Measurements from ENCODE around the gene FRZB.

Gene FRZB

GRCh38 chr2:182907081-182907830 lies 40.8 kb upstream of the FRZB start:
- Histone ChIP-seq H2BK5ac (ENCODE audit: low read length) (no peak overlapping the region), H2BK120ac (ENCODE audit: low read depth, low read length) (no peak overlapping the region), H3K14ac (ENCODE audit: low read length) (no peak overlapping the region), H3K27me3 (ENCODE audit: control insufficient read depth in 3 of 3, insufficient read depth in 3 of 3, low read depth in 1 of 3, low read length in 3 of 3) (no peaks in the 10 kb centered on the region), H3K4me2 (ENCODE audit: insufficient read depth, low read length, poor library complexity, severe bottlenecking) (no peak overlapping the region), H2BK12ac (ENCODE audit: low read length) (no peak overlapping the region), H2AFZ (ENCODE audit: low read length) (no peak overlapping the region), H3K4me1 (ENCODE audit: control insufficient read depth in 2 of 2, insufficient read depth in 1 of 2, low read depth in 1 of 2, low read length in 2 of 2) (peaks cover 3 to 7% of the 10 kb centered on the region in 2 donors), H3K4me3 (ENCODE audit: low read length in 2 of 2) (no peak overlapping the region), H3K36me3 (replicated peaks in 1 of 2; ENCODE audit: control insufficient read depth in 2 of 2, insufficient read depth in 2 of 2, low read length in 2 of 2) (peaks cover 6 to 15% of the 10 kb centered on the region in 2 donors), H4K8ac (ENCODE audit: low read depth, low read length) (no peak overlapping the region), H3K4ac (ENCODE audit: low read length) (no peak overlapping the region), H3K79me1 (ENCODE audit: low read depth, low read length) (no peaks in the 10 kb centered on the region), H3K9me3 (replicated peaks in 1 of 2; ENCODE audit: control insufficient read depth in 2 of 2, insufficient read depth in 1 of 2, low read depth in 1 of 2, low read length in 2 of 2) (no peaks in the 10 kb centered on the region), H3K18ac (ENCODE audit: low read length) (no peak overlapping the region), H3K9ac (ENCODE audit: low read depth, low read length, poor library complexity) (no peak overlapping the region), H2AK5ac (ENCODE audit: low read depth, low read length) (no peak overlapping the region), H3K23ac (ENCODE audit: low read depth, low read length, poor library complexity) (no peak overlapping the region), H4K91ac (ENCODE audit: low read depth, low read length, poor library complexity) (no peak overlapping the region), H3K27ac (replicated peaks; ENCODE audit: low read length) (peak overlapping the region; percentile 62), H2BK15ac (ENCODE audit: low read length) (no peak overlapping the region)
- no peak for DNase-seq (ENCODE audit: low spot score)
- WGBS, 2 donors (ENCODE audit: extremely low coverage in 2 of 2, insufficient read length in 2 of 2, insufficient replicate concordance in 1 of 2): no CpG with 5 or more reads among the region's 7 CpGs

GRCh38 chr2:182906454-182906853 lies 40.0 kb upstream of the FRZB start:
- H3K27ac ChIP-seq (replicated peaks; ENCODE audit: low read length): no peak overlapping the region
- no peak overlapping the region for H3K4me3 ChIP-seq (ENCODE audit: low read length in 2 of 2)
- H2AFZ ChIP-seq (ENCODE audit: low read length): no peak overlapping the region

GRCh38 chr2:182904844-182905243 lies 38.4 kb upstream of the FRZB start:
- no CpG with 5 or more reads among the region's 1 CpG for WGBS, 2 donors (ENCODE audit: extremely low coverage in 2 of 2, insufficient read length in 2 of 2, insufficient replicate concordance in 1 of 2)

More at GRCh38 chr2:182906454-182906853, 40.0 kb upstream of the FRZB start:
- no peak overlapping the region for H3K18ac ChIP-seq (ENCODE audit: low read length)
- H3K4me1 ChIP-seq (ENCODE audit: control insufficient read depth in 2 of 2, insufficient read depth in 1 of 2, low read depth in 1 of 2, low read length in 2 of 2): peaks cover under 1 to 6% of the 10 kb centered on the region in 2 donors
- no peak overlapping the region for H3K4ac ChIP-seq (ENCODE audit: low read length)
- DNase-seq (ENCODE audit: low spot score): no peak
- H3K4me2 ChIP-seq (ENCODE audit: insufficient read depth, low read length, poor library complexity, severe bottlenecking): no peak overlapping the region
- no peak overlapping the region for H2AK5ac ChIP-seq (ENCODE audit: low read depth, low read length)
- no peak overlapping the region for H4K8ac ChIP-seq (ENCODE audit: low read depth, low read length)
- H3K9me3 ChIP-seq (replicated peaks in 1 of 2; ENCODE audit: control insufficient read depth in 2 of 2, insufficient read depth in 1 of 2, low read depth in 1 of 2, low read length in 2 of 2): peaks cover 0 to 2% of the 10 kb centered on the region in 2 donors
- no peak overlapping the region for H4K91ac ChIP-seq (ENCODE audit: low read depth, low read length, poor library complexity)
- no peak overlapping the region for H3K14ac ChIP-seq (ENCODE audit: low read length)
- H3K79me1 ChIP-seq (ENCODE audit: low read depth, low read length): no peaks in the 10 kb centered on the region
- no peak overlapping the region for H2BK5ac ChIP-seq (ENCODE audit: low read length)
- H2BK120ac ChIP-seq (ENCODE audit: low read depth, low read length): no peak overlapping the region
- peaks cover 0 to 2% (median 0%) of the 10 kb centered on the region in 3 experiments for H3K27me3 ChIP-seq (ENCODE audit: control insufficient read depth in 3 of 3, insufficient read depth in 3 of 3, low read depth in 1 of 3, low read length in 3 of 3)
- H3K36me3 ChIP-seq (replicated peaks in 1 of 2; ENCODE audit: control insufficient read depth in 2 of 2, insufficient read depth in 2 of 2, low read length in 2 of 2): peaks cover 6 to 15% of the 10 kb centered on the region in 2 donors
- no peak overlapping the region for H2BK12ac ChIP-seq (ENCODE audit: low read length)
- no peak overlapping the region for H2BK15ac ChIP-seq (ENCODE audit: low read length)
- H3K9ac ChIP-seq (ENCODE audit: low read depth, low read length, poor library complexity): no peak overlapping the region
- H3K23ac ChIP-seq (ENCODE audit: low read depth, low read length, poor library complexity): no peak overlapping the region

DNA sequence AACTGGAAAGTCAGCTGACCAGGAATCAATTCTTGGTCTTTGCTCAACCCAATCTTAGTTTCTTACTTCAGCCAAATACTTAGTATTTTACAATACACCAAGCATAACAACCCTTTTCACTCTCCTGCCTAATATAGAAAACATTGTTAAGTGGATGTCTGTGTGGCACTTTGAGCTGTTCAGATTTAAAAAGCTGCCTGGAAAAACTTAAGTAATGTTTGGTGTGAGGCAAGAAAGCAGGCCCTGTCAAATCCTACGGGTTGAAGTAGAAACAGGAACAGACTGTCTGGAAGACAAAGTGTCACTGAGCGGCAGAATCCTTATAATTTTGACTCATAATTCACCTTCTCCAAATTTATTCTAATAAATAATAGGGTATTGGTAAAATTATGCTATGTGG lies 37.1 kb upstream of the FRZB start:
- Histone ChIP-seq H2BK15ac (ENCODE audit: low read length) (no peak overlapping the region), H2AFZ (ENCODE audit: low read length) (no peak overlapping the region), H3K27me3 (ENCODE audit: control insufficient read depth in 3 of 3, insufficient read depth in 3 of 3, low read depth in 1 of 3, low read length in 3 of 3) (peaks cover 0 to 2% (median 0%) of the 10 kb centered on the region in 3 experiments), H3K18ac (ENCODE audit: low read length) (no peak overlapping the region), H3K14ac (ENCODE audit: low read length) (no peak overlapping the region), H3K36me3 (replicated peaks in 1 of 2; ENCODE audit: control insufficient read depth in 2 of 2, insufficient read depth in 2 of 2, low read length in 2 of 2) (peaks cover 0 to 1% of the 10 kb centered on the region in 2 donors), H2BK12ac (ENCODE audit: low read length) (no peak overlapping the region), H3K4me2 (ENCODE audit: insufficient read depth, low read length, poor library complexity, severe bottlenecking) (no peak overlapping the region), H3K4ac (ENCODE audit: low read length) (no peak overlapping the region), H3K27ac (replicated peaks; ENCODE audit: low read length) (no peak overlapping the region), H3K79me1 (ENCODE audit: low read depth, low read length) (no peaks in the 10 kb centered on the region), H2BK5ac (ENCODE audit: low read length) (no peak overlapping the region), H3K4me1 (ENCODE audit: control insufficient read depth in 2 of 2, insufficient read depth in 1 of 2, low read depth in 1 of 2, low read length in 2 of 2) (peaks cover 0 to 6% of the 10 kb centered on the region in 2 donors), H3K4me3 (ENCODE audit: low read length in 2 of 2) (no peak overlapping the region), H2AK5ac (ENCODE audit: low read depth, low read length) (no peak overlapping the region), H3K23ac (ENCODE audit: low read depth, low read length, poor library complexity) (no peak overlapping the region), H3K9me3 (replicated peaks in 1 of 2; ENCODE audit: control insufficient read depth in 2 of 2, insufficient read depth in 1 of 2, low read depth in 1 of 2, low read length in 2 of 2) (peaks cover 0 to 2% of the 10 kb centered on the region in 2 donors), H4K8ac (ENCODE audit: low read depth, low read length) (no peak overlapping the region), H3K9ac (ENCODE audit: low read depth, low read length, poor library complexity) (no peak overlapping the region), H2BK120ac (ENCODE audit: low read depth, low read length) (no peak overlapping the region), H4K91ac (ENCODE audit: low read depth, low read length, poor library complexity) (no peak overlapping the region)
- DNase-seq (ENCODE audit: low spot score): no peak
- WGBS, 2 donors (ENCODE audit: extremely low coverage in 2 of 2, insufficient read length in 2 of 2, insufficient replicate concordance in 1 of 2): no CpG with 5 or more reads among the region's 2 CpGs

More at GRCh38 chr2:182904844-182905243, 38.4 kb upstream of the FRZB start:
- H2AFZ ChIP-seq (ENCODE audit: low read length): no peak overlapping the region
- DNase-seq (ENCODE audit: low spot score): no peak
- H2AK5ac ChIP-seq (ENCODE audit: low read depth, low read length): no peak overlapping the region
- no peak overlapping the region for H3K14ac ChIP-seq (ENCODE audit: low read length)
- H3K4me2 ChIP-seq (ENCODE audit: insufficient read depth, low read length, poor library complexity, severe bottlenecking): no peak overlapping the region
- no peaks in the 10 kb centered on the region for H3K79me1 ChIP-seq (ENCODE audit: low read depth, low read length)
- no peak overlapping the region for H2BK15ac ChIP-seq (ENCODE audit: low read length)
- H2BK120ac ChIP-seq (ENCODE audit: low read depth, low read length): no peak overlapping the region
- no peak overlapping the region for H2BK5ac ChIP-seq (ENCODE audit: low read length)
- H3K18ac ChIP-seq (ENCODE audit: low read length): no peak overlapping the region
- H3K4me3 ChIP-seq (ENCODE audit: low read length in 2 of 2): no peak overlapping the region
- no peak overlapping the region for H4K91ac ChIP-seq (ENCODE audit: low read depth, low read length, poor library complexity)
- peaks cover 0 to 2% of the 10 kb centered on the region in 2 donors for H3K9me3 ChIP-seq (replicated peaks in 1 of 2; ENCODE audit: control insufficient read depth in 2 of 2, insufficient read depth in 1 of 2, low read depth in 1 of 2, low read length in 2 of 2)
- no peak overlapping the region for H3K9ac ChIP-seq (ENCODE audit: low read depth, low read length, poor library complexity)
- no peak overlapping the region for H2BK12ac ChIP-seq (ENCODE audit: low read length)
- peaks cover 0 to 2% (median 0%) of the 10 kb centered on the region in 3 experiments for H3K27me3 ChIP-seq (ENCODE audit: control insufficient read depth in 3 of 3, insufficient read depth in 3 of 3, low read depth in 1 of 3, low read length in 3 of 3)
- peaks cover 0 to 6% of the 10 kb centered on the region in 2 donors for H3K4me1 ChIP-seq (ENCODE audit: control insufficient read depth in 2 of 2, insufficient read depth in 1 of 2, low read depth in 1 of 2, low read length in 2 of 2)
- H3K36me3 ChIP-seq (replicated peaks in 1 of 2; ENCODE audit: control insufficient read depth in 2 of 2, insufficient read depth in 2 of 2, low read length in 2 of 2): peaks cover 1 to 3% of the 10 kb centered on the region in 2 donors
- no peak overlapping the region for H4K8ac ChIP-seq (ENCODE audit: low read depth, low read length)
- no peak overlapping the region for H3K4ac ChIP-seq (ENCODE audit: low read length)
- no peak overlapping the region for H3K27ac ChIP-seq (replicated peaks; ENCODE audit: low read length)
- no peak overlapping the region for H3K23ac ChIP-seq (ENCODE audit: low read depth, low read length, poor library complexity)
